ENCODE measurements around the gene WSB1.

- TF ChIP-seq CTCF (IDR thresholded peaks at IDR 0.05), result no peak
- peak; percentile 26 to 84 (median 43) for TF ChIP-seq POLR2AphosphoS5 (IDR thresholded peaks at IDR 0.05)
- TF ChIP-seq EP300 (IDR thresholded peaks at IDR 0.05), result no peak
Measured at GRCh38 chr17:27319541-27320221, 25.8 kb downstream of the WSB1 start.

All from stomach (tissue), 4 donors.